ENCODE results near the gene SLC9A4. TPM values are rescaled to one million over a fixed set of nuclear protein-coding genes. Genes with fewer than 3 reads are reported as not detected.
A peak's percentile ranks its signal among the peaks of the same experiment; 100 is the strongest.

Gene SLC9A4
- polyA plus RNA-seq, 4 donors, result 0.05 to 10.7 (median 9.4) TPM

DNA sequence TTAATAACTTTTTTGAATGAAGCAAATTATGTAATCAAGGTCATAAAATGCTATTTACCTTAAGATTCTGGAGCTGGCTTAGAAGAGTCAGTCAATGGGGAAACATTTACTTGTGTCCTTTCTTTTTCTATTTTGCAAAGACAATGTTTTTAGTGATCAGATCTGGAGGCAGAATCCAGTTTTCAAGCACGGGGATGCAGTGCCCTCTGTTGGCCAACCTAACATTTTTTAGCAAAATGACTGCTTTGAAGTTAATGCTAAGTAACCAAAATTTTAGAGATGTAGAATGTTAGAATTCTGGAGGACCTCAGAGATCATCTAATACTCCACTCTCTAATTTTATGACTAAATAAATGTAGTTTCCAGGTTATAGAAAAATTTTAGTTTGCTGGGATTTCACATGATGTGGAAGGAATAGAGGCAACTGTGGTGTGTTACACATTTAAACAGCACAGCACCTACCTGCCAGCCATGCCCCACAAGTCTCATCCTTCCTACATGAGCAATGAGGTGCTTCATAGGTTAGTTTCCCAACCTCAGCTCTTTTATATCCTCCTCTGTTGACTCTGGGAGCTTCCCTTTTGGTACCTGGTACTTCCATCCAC, 23.6 kb upstream of the SLC9A4 start:
- no peak for DNase-seq (ENCODE audit: low read depth in 4 of 4, low spot score in 3 of 4)

DNA sequence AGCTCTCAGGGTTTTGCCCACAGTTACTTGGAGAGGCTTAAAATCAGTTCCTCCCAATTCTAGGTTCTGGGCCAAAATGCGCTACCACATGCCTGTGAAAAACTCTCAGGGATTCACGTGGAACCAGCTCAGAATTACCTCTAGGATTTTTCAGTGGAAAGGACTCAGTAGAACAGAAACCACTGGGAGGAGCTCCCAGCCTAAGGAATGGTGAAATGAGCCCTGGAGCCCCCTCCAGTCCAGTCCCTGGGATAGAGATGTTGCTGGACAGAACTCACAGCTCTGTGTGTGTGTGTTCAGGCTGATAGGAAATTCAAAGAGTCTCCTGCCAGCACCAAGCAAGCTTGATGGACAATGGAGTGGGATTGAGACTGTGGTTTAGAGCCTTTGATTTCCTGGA, 21.1 kb upstream of the SLC9A4 start:
- DNase-seq (ENCODE audit: low read depth in 4 of 4, low spot score in 3 of 4), result no peak

DNA sequence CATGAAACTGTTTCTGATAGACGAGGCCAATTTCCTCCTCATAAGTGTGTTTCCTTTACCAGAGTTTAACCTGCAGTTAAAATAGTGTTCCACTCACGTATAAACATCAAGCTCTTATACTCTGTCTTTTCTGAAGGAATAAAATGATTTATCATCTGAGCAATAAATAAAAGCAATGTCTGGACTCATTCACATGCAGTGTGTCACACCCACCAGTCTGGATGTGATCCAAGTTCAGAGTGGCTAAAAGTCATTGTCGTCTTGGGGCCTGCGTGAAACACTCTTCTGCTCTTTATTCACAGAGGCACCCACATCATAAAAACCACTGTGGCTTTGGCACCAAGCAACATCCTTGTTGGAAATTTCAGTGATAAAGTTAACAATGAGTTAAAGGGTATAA, 19.5 kb upstream of the SLC9A4 start:
- DNase-seq (ENCODE audit: low read depth in 4 of 4, low spot score in 3 of 4), result no peak

DNA sequence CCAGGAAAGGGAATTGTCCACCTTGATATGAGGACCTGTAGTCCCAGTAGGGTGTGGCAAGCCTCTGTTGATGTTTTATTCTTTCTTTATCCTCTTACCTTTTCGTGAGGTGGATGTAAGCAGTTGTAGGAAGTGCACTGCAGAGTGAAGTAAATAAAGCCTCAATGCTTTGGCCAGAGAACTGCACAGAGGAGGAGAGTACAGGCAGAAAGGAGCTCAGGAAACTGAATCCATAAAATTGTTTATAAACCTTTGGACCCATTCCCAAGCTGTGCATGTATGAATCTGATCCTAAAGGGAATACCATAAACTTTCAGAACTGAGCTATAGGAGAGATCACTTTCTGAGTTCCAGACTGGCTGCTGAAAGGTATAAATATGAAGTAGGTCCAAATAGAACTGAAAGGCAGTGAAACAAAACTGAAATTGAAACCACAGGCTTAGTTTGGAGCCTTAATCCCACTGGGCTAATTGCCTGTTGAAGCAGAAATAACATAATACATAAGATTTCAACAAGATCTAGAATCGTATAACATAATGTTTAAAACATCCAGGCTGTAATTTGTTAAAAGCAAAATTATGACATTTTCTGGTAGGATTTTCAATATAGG, 17.9 kb upstream of the SLC9A4 start:
- DNase-seq (ENCODE audit: low read depth in 4 of 4, low spot score in 3 of 4), result no peak

DNA sequence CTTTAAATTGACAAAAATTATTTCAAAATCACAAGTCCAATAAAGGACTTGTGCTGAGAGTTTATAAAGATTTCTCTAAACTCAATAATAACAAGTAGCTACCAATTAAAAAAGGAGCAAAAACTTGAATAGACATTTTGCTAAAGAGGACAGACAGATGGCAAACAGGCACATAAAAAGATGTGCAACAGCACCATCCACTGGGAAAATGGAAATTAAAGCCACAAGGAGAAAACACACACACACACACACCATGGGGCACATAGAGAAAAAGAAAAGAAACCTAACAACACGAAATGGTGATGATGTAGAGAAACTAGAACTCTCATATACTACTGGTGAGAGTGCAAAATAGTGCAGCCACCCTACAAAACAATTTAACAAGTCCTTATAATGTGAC, 12.6 kb upstream of the SLC9A4 start:
- DNase-seq (ENCODE audit: low read depth in 4 of 4, low spot score in 3 of 4), result no peak

DNA sequence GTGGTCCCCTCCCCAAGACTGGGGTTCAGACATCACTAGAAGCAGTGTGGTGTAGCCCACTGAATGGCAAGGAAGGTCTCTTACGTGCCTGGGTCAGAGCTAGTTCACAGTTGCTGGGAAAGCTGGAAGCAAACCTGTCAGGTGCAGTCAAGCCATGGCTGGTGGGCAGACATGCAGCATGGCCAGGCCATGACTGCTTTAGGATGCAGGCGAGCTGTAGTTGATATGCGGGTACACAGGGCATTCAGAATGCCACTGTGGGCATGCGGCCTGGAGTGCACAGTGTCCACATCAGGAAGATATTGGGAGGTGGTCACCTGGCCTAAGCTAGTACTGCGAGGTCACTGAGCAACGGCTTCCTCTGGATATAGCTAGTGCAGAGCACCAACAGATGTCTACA, 11.8 kb upstream of the SLC9A4 start:
- DNase-seq (ENCODE audit: low read depth in 4 of 4, low spot score in 3 of 4), result no peak

DNA sequence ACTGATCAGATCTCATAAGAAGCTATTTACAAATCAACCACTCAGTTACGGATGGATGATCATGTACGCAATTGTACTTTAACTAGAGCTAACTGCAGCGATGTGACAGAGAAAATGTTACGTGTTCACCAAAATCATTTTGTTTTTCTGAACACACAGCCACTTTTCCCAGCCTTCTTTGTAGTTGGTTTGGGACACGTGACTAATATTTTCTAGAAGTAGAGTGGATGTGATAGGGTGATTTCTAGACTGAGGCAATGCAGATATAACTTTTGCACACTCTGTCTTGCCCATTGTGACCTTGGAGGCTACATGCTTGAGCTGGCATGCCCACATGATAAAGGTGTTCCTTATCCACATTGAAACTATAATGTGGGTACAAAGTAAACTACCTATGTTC, 9.9 kb upstream of the SLC9A4 start:
- DNase-seq (ENCODE audit: low read depth in 4 of 4, low spot score in 3 of 4), result no peak

DNA sequence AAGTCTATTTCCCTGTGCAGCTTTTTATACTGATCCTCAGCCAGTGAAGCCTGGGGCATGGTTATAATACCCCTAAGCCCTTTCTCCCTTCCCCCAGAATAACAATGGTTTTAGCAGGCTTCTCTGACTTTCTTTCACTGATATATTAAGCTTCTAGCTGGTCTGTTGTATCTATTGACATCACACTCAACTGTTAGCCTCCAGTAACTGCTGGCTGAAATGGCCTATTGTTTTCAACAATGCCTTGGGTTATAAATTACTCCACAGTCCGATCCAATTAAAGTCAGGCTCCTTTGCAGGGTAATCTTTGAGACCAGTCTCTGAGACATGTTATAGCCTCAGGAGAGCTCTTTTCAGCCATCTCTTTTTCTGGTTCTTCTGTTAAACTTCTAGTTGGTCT, 2.9 kb upstream of the SLC9A4 start:
- no peak for DNase-seq (ENCODE audit: low read depth in 4 of 4, low spot score in 3 of 4)

DNA sequence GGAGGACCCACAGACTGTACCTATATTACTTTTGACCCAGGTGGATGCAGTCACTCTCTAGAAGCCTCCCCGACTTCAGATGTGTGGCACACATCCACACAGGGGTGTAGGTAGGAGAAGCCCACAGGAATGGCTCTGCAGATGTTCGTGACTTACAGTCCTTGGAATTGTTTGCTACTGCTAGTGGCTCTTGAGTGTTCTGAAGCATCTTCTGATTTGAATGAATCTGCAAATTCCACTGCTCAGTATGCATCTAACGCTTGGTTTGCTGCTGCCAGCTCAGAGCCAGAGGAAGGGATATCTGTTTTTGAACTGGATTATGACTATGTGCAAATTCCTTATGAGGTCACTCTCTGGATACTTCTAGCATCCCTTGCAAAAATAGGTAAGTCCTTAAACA, 605 bp downstream of the SLC9A4 start:
- no peak for DNase-seq (ENCODE audit: low read depth in 4 of 4, low spot score in 3 of 4)

DNA sequence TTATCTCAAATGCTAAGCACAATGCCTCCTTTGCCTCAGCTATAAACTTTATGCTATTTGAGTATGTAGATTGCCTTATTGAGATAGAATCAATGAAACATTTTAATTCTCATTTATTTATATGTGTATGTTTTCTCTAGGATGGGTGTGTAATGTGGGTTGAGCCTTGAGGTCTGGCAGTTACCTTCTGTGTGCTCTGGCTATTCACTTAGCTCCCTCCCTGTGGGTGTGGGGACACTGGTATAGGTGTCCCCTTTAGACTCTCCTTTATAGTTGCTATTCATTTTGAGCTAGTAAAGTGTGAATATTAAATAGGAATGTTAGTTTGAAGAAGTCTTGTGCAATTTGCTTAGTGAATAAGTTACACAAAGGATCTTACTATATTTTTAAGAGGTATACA, 1.8 kb downstream of the SLC9A4 start:
- no peak for DNase-seq (ENCODE audit: low read depth in 4 of 4, low spot score in 3 of 4)

DNA sequence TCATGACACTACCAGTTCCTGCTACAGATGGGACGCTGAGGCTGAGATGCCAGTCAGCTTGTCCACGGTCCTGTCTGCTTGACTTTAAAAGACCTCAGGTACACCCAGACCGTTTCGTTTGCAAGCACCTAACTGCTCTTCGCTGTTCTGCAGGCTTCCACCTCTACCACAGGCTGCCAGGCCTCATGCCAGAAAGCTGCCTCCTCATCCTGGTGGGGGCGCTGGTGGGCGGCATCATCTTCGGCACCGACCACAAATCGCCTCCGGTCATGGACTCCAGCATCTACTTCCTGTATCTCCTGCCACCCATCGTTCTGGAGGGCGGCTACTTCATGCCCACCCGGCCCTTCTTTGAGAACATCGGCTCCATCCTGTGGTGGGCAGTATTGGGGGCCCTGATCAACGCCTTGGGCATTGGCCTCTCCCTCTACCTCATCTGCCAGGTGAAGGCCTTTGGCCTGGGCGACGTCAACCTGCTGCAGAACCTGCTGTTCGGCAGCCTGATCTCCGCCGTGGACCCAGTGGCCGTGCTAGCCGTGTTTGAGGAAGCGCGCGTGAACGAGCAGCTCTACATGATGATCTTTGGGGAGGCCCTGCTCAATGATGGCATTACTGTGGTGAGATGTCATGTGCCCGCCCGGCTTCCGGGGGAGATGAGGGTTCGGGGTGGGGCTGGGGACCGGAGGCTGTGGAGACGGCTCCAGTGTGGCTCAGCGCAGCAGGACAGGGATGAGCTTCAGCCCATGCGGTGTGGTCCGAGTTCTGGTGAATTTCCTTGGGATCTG, 5.9 kb downstream of the SLC9A4 start:
- DNase-seq (ENCODE audit: low read depth in 4 of 4, low spot score in 3 of 4), result no peak

DNA sequence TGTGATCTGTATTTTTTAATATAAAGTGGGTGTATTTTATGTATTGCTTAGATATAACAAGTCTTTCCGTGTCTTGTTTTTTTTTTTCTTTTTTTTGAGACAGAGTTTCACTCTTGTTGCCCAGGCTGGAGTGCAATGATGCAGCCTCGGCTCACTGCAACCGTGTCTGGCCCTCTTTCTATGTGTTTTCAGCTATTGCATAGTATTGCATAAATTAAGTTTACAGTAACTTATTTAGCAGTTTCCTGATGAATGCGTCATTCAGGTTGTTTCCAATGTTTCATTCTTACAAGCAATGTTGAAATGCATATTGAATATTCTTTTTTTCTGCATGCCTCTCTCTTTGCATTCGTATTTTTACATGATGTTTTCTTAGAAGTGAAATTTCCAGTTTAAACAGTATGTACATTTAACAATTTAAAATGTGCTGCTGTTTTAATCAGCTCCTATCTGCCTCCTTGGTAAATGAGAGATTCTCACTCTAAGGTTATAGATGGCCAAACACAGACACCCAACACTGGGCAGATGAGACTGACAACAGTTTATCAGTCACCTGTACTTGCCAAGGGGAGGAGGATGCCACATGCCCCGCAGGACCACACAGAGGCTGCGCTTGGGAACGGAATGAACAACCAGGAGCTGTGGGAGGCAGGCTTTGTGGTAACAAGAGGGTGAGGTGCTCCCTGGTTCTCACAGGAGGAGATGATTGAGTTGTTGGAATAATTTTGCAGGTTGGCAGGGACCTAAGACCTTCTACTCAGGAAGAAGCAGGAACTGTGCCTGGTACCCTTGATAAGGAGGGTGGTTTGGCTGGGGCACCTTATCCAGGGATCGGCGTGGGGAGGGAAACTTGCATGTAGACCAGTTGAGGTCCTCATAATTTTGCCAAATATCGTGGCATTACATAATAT, 7.5 kb downstream of the SLC9A4 start:
- DNase-seq (ENCODE audit: low read depth in 4 of 4, low spot score in 3 of 4), result no peak

DNA sequence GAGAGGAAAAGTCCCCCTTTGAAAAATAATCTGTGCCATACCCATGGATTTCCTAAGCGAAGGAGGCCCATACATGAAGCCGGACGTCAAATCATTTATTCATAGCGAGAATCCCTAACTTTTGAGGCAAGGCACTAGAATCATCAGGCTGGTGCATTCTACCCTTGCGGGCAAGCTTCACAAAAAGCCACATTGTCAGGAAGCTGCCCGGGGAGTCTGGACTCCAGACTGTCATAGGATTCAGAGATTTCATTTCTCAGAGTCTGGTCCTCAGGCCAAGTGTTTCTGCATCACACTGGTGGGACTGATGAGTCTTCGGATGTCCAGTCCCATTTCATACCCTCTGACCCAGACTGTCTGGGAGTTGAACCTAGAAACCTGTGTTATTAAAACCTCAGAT, 8.9 kb downstream of the SLC9A4 start:
- DNase-seq (ENCODE audit: low read depth in 4 of 4, low spot score in 3 of 4), result no peak

DNA sequence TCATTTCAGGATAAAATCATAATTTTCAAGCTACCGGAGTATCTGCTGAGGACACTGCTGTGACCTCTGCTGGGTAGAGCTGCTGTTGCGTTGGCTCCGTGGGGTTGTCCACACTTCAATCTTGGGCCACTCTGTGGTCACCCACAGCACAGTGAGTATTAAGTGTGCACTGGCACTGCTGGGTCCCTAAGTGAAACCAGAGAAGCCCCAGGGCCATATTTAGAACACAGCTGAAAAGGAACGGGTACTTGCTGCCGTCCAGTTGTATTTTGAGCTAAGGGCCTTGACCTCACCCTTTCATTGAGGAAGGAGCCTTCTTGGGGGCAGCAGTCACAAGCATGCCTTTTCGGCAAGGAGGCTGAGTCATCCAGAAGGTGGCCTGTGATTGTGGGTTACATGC, 10.1 kb downstream of the SLC9A4 start:
- no peak for DNase-seq (ENCODE audit: low read depth in 4 of 4, low spot score in 3 of 4)

DNA sequence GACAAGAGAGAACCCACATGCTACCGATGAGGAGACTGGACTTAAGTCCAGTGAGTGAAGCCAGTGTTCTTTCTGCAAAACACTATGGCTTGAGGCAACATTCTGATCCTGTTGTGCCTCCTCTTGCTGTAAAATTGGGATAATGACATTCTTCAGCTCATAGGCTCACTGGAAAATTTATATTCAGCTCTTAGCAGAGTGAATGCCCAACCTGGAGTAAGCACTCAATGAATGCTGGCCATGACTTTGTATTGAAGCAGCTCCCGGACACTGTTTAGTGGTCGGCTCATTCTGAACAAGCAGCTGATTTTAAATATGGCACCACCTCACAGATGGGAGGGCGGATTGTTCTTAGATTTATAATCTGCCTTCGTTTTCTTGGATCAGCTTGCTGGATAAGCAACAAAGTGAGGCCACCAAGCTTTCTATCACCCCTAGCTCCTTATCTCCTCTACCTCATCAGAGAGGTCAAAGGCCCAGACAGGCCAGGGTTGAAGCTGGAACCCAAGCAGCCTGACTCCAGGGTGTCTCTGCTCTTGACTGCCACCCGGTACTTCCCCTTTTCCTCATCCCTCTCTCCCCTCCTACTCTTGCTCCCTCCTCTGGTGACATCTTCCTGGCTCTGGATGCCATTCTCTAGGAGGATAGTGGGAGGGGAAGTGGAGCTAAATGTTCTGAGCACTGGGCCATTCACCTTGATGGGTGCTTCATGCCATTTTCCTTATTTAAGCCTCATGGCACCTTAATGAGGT, 11.5 kb downstream of the SLC9A4 start:
- no peak for DNase-seq (ENCODE audit: low read depth in 4 of 4, low spot score in 3 of 4)

DNA sequence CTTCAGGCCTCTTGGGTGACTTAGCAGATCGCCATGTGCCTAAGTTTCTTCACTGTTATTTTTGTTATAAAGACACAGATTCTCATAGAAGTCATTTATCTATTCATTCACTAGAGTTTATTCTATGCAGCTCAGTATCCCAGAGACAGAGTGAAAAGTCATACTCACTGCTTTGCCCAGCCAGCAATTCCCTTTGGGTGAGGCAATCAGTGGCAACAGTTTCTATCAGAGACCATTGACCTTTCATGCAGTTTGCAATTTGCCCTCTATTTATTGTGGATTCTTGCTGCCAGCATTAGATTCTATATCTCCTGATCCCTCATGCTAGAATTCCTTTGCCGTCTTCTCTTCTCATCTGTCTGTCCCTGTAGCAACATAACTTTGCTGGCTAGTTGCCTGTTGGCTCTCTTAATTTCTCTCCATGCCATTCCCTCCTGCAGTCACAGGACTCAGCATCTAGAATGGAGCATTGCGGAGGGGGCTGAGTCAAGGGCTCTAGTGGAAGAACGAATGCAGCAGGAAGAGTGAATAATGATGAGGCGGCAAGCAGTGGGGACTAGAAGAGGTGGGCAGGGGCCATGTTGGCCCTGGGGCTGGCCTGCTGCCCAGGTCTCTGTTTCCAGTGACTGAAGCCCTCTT, 12.2 kb downstream of the SLC9A4 start:
- no peak for DNase-seq (ENCODE audit: low read depth in 4 of 4, low spot score in 3 of 4)

DNA sequence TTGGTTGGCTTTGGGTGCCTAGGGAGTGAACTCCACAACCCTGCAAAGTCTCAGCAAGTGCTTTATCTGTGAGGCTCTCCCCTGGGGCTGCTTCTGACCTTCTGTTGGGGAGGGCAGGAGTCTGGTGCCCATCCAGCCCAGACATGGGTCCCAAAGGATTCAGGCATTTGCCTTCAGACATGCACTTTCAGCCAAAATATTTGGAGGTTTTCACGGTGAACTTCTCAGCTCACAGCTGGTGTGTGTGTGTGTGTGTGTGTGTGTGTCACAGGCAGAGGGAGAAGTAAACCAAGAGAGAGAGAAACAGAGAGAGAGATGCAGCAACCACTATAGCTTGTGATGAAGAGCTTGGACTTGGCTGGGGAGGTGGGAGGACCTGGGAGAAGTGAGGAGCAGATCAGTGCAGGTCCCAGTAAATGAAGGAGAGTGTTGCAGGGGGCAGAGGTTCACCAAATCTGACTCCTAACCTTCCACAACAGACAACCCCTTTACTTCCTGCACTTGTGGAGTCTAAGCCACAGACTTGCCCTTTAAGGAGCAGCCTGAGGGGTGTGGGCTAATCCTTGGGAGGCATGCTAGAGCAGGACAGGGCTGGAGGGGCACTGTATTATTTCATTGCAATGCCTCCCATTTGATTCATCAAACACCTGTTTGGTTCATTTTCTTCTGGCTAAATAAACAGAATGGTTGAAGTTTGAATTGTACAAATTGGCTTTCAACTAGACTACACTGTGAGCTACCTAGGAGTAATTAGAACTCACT, 14.1 kb downstream of the SLC9A4 start:
- DNase-seq (ENCODE audit: low read depth in 4 of 4, low spot score in 3 of 4), result no peak

DNA sequence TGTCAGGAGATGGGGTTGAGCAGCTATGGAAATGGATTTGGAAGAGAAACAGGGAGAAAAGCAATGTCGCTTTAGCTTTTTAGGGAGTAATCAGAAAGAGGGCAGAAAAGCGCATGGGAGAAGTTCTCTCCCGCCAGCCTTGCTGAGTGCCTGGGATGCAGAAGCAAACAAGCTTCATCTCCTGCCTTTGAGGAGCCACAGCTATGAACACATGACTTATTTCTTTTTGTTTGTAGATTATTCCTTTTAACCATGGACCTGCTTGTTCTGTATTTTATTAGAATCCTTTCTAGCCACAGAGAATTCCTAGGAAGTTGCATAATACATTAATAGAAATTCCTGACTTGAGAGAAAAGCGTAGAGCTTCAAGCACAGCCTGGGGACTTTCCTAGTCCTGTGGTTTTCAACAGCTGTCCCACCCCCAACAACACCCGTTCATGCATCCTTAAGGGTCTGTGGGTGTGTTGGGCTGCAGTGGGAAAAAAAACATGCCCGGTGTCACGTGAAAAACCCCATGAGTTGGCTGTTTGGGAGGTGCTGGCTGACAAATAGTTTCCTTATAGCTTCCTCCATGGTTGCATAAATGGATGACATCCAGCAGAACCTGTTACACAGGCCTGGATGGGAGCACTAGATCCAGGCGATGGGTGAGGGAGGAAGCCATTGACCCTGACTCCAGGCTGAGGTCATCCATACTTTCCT, 14.9 kb downstream of the SLC9A4 start:
- DNase-seq (ENCODE audit: low read depth in 4 of 4, low spot score in 3 of 4), result peak in 3 of 4 donors; percentile 3 to 36 (median 10)

DNA sequence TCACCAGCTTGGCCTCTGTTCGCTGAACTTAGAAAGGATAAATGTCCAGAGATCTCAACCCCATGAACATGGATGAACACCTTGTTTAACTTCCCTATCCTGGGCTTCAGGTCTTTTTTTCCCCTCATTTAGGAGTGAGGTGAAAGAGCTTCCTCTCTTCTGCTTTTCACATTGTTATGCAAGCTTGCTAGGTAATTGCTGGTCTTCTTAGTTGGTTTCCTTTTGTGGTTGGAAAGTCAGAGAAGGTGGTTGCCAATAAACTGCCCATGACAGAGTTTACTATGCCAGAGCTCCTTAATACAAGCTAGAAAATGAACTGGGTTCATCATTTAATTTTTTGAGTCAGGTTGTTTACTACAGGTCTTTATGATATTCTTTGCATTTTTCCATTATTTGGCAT, 16.6 kb downstream of the SLC9A4 start:
- no peak for DNase-seq (ENCODE audit: low read depth in 4 of 4, low spot score in 3 of 4)
